ENCODE measurements around the gene NOSTRIN. TPM values are rescaled to one million over a fixed set of nuclear protein-coding genes. Genes with fewer than 3 reads are reported as not detected.

NOSTRIN gene
- total RNA-seq, 2 donors from 2014 or later = 52.7 to 55.6 TPM

GRCh38 chr2:168904358-168904757, 101.9 kb downstream of the NOSTRIN start:
- ATAC-seq (no peak), DNase-seq (no peak)
- intact Hi-C loops (cut with DNase I, micrococcal nuclease) = no loop called here

- DNase-seq = no peak
- no peak for ATAC-seq
- intact Hi-C loops (cut with DNase I, micrococcal nuclease) = no loop called here
Observed at GRCh38 chr2:168907940-168908662, 105.7 kb downstream of the NOSTRIN start.

GRCh38 chr2:168910330-168910729, 107.9 kb downstream of the NOSTRIN start:
- ATAC-seq (no peak), DNase-seq (no peak)
- intact Hi-C loops (cut with DNase I, micrococcal nuclease) = no loop called here

GRCh38 chr2:168912466-168912865, 110.0 kb downstream of the NOSTRIN start:
- intact Hi-C loops (cut with DNase I, micrococcal nuclease) = no loop called here
- ATAC-seq = no peak
- DNase-seq = no peak

GRCh38 chr2:168912901-168913369, 110.5 kb downstream of the NOSTRIN start:
- ATAC-seq = peak; percentile 61
- peak in 1 of 2 donors; percentile 21 for DNase-seq
- intact Hi-C loops (cut with DNase I, micrococcal nuclease) = no loop called here

- intact Hi-C loops (cut with DNase I, micrococcal nuclease) = no loop called here
- DNase-seq = no peak
- ATAC-seq = no peak
Observed at GRCh38 chr2:168913495-168913894, 111.1 kb downstream of the NOSTRIN start.

Other genes with a start within 250 kb of the NOSTRIN start
- gene SPC25, start 87.8 kb downstream of the NOSTRIN start, total RNA-seq = 1 to 10 TPM; 1.2 to 4.1 TPM
- under 1 TPM in 1 of 2 donors, not detected in 1; 0.31 TPM for gene G6PC2, start 98.7 kb downstream of the NOSTRIN start, total RNA-seq
- 1 to 10 TPM; 4.1 TPM for gene ABCB11, start 228.7 kb downstream of the NOSTRIN start, total RNA-seq

Measured in left colon (tissue), 2 donors.